Tibial nerve (tissue), 4 donors: Measurements from ENCODE around the gene SPATA21.

Experiments
- EP300 ChIP-seq, 2 donors: sonication (generic); formaldehyde crosslinking; IDR thresholded peaks; one replicate each; pipeline ENCODE4 v1.6.1; 2017; ENCODE audit warnings: antibody characterized with exemption in 2 of 2, mild to moderate bottlenecking in 1 of 2
- POLR2A ChIP-seq, 2 donors: fragments of 450-650 bp; IDR thresholded peaks; one replicate each; pipeline ENCODE4 v1.6.1; 2017; ENCODE audit warnings: antibody characterized with exemption in 2 of 2, mild to moderate bottlenecking in 2 of 2, moderate library complexity in 2 of 2
- TF ChIP-seq, protein P1 (sequence below), 5 experiments: fragments of 200-600 bp in 3 of 5; fragments of 450-650 bp in 2 of 5; sonication (generic) in 3 of 5; IDR thresholded peaks; one replicate each; pipeline ENCODE4 v1.5.1; 2016 to 2019; ENCODE audit warnings: antibody characterized with exemption in 5 of 5, mild to moderate bottlenecking in 3 of 5, moderate library complexity in 2 of 5

DNA sequence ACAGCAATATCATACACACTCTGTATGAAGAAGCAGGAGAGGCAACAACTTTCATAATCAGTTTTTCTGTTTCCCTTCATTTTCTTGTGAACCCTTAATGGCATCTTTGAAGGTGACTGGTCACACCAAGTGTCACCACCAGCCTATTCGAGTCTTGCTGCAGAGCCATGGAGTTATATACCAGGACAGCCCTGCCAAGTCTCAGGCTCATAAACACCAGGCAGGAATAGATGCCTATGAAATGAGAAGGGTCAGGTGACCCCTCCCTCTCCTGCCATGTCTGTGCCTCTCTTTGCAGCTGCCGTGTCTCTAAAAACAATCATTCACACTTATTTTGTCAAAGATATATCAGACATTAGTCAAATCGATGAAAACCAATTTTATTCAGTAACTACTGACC, 31.3 kb upstream of the SPATA21 start:
- TF ChIP-seq, protein P1, sequence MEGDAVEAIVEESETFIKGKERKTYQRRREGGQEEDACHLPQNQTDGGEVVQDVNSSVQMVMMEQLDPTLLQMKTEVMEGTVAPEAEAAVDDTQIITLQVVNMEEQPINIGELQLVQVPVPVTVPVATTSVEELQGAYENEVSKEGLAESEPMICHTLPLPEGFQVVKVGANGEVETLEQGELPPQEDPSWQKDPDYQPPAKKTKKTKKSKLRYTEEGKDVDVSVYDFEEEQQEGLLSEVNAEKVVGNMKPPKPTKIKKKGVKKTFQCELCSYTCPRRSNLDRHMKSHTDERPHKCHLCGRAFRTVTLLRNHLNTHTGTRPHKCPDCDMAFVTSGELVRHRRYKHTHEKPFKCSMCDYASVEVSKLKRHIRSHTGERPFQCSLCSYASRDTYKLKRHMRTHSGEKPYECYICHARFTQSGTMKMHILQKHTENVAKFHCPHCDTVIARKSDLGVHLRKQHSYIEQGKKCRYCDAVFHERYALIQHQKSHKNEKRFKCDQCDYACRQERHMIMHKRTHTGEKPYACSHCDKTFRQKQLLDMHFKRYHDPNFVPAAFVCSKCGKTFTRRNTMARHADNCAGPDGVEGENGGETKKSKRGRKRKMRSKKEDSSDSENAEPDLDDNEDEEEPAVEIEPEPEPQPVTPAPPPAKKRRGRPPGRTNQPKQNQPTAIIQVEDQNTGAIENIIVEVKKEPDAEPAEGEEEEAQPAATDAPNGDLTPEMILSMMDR (IDR thresholded peaks at IDR 0.05): no peak
- TF ChIP-seq POLR2A (IDR thresholded peaks at IDR 0.05) (no peak), EP300 (IDR thresholded peaks at IDR 0.05) (no peak)
